HUDEP-2 (cell line): Measurements from ENCODE around the gene MUC20.
"Not testable (repeated sequence)": the region's sequence is repeated elsewhere in the genome, so short reads cannot be mapped to it uniquely, and the experiment has no call there.

Experiments used
- DNase-seq, 76 experiments: peaks; one replicate each; lab custom pipeline; 2025; ENCODE audit not compliant: unreplicated experiment in 76 of 76; lab: John Stamatoyannopoulos, UW

The MUC20 gene

DNA sequence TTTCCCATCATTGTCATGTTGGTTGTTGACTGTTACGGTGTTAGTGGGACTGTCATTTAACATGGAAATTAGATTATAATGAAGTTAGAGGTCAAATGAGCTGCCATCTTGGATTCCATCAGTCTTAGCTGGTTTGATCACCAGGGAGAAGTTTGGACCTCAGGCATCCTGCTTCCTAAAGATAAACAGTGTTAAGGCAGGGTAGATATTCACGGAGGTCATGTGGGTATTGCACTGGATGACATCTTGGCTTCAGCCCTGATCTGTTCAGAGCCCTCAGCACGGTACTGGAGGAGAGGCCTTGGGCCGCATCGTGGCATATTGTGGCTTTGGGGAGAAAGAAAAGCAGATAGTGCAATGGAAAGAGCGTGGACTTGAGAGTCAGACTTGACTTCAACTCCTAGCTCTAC lies 11.1 kb upstream of the MUC20 start:
- no peak for DNase-seq

DNA sequence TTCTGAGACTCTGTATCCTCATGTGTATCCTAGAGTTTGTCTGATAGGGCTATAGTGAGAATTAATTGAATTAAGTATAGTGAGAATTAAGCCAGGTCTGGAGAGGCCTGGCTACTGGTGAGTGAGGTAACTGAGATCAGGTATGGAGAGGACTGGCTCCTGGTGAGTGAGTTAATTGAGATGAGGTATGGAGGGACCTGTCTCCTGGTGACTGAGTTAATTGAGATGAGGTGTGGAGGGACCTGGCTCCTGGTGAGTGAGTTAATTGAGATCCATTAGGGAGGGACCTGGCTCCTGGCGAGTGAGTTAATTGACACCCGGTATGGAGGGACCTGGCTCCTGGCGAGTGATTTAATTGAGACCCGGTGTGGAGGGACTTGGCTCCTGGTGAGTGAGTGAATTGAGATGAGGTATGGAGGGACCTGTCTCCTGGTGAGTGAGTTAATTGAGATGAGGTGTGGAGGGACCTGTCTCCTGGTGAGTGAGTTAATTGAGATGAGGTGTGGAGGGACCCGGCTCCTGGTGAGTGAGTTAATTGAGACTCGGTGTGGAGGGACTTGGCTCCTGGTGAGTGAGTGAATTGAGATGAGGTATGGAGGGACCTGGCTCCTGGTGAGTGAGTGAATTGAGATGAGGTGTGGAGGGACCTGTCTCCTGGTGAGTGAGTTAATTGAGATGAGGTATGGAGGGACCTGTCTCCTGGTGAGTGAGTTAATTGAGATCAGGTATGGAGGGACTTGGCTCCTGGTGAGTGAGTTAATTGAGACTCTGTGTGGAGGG lies 10.5 kb upstream of the MUC20 start:
- not testable (repeated sequence) for DNase-seq

DNA sequence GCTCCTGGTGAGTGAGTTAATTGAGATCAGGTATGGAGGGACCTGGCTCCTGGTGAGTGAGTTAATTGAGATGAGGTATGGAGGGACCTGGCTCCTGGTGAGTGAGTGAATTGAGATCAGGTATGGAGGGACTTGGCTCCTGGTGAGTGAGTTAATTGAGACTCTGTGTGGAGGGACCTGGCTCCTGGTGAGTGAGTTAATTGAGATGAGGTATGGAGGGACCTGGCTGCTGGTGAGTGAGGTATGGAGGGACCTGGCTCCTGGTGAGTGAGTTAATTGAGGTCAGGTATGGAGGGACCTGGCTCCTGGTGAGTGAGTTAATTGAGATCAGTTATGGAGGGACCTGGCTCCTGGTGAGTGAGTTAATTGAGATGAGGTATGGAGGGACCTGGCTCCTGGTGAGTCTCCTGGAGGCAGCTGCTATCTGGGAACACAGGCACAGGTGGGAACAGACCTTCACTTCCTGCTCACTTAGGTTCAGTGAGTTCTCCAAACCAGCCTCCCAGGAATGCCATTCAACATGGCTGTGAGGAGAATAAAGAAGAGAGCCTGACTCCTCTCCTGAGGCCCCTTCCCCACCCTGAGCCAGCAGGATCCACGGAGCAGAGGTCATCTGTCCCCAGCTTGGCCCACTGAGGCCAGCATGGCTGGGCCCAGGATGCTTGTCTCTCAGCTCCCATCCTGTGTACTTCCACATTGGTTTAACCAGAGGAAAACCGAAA lies 9.5 kb upstream of the MUC20 start:
- DNase-seq: not testable (repeated sequence)

DNA sequence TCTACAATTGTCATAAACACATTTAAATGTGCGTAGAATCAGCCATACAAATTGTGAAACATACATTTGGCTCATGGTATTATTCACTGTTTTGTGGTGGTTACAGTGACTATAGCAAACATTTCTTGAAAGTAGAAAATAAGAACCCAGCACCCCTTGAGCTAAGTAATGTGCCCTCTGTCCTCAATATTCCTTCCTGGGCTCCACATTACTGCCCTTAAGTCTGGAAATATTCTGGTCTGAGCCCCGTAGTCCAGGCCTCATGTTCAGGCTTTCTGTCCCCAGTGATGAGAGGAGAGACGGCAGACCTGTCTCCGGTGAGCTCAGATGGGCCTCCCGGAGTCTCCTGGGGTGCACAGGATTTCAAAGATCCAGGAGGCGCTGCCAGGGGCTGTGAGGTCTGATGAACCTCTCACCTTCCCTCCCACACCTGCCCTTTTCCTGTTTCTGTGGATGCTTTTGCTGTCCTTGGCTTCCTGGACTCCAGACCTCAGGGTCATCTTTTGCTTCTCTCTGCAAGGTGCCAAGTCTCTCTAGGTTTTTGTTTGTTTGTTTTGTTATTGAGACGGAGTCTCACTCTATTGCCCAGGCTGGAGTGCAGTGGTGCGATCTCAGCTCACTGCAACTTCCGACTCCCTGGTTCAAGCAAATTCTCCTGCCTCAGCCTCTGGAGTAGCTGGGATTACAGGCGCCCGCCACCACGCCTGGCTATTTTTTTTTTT lies 8.8 kb upstream of the MUC20 start:
- no peak for DNase-seq

DNA sequence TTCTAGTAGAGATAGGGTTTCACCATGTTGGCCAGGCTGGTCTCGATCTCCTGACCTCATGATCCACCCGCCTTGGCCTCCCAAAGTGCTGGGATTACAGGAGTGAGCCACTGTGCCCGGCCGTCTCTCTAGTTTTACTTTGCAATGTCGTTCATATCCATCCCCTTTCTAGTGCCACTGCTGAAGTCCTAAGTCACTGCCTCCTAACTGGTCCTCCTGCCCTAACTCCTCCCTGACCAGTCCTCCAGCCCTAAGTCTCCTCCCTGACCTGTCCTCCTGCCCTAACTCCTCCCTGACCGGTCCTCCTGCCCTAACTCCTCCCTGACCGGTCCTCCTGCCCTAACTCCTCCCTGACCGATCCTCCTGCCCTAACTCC lies 8.3 kb upstream of the MUC20 start:
- not testable (repeated sequence) for DNase-seq

DNA sequence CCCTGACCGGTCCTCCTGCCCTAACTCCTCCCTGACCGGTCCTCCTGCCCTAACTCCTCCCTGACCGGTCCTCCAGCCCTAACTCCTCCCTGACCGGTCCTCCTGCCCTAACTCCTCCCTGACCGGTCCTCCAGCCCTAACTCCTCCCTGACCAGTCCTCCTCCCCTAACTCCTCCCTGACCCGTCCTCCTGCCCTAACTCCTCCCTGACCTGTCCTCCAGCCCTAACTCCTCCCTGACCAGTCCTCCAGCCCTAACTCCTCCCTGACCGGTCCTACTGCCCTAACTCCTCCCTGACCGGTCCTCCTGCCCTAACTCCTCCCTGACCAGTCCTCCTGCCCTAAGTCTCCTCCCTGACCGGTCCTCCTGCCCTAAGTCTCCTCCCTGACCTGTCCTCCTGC lies 7.6 kb upstream of the MUC20 start:
- DNase-seq: not testable (repeated sequence)

DNA sequence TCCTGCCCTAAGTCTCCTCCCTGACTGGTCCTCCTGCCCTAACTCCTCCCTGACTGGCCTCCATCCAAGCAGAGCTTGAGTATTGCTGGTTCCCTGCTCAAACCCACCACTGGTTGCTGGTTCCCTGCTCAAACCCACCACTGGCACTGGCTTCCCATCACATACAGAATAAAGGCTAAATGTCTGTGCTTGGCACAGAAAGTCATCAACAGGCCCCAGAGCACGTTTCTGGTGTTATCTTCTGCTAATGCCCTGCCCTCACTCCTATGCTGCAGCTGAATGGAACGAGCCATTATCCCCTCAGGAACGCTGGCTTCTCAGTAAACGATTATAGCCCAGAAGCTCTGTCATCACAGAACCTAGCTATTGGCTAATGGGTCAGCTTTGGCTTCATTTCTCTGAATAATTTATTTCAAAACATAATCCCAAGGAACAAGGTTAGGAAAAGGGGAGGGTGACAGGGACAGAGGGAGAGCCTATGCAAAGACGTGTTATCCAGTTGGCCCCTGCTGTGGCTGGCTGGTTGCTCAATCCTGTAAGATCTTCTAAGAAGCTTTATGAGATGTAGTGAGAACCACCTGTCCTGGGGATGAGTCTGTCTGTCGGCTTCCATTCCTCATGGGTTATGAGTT lies 6.3 kb upstream of the MUC20 start:
- DNase-seq: no peak

DNA sequence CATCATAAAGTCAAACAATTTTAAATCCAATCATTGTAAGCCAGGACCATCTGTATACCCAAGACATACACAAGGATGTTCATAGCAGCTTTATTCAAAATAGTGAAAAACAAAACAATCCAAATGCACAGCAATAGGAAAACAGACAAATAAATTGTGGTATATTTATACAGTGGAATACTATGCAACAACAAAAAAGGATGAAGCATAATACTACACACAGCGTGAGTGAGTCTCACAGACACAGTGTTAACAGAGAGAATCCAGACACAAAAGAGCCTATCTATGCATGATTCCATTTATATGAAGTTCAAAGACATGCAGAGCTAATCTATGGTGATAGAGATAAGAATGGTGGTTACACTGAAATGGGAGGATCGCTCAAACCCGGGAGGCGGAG lies 5.6 kb upstream of the MUC20 start:
- DNase-seq: no peak

DNA sequence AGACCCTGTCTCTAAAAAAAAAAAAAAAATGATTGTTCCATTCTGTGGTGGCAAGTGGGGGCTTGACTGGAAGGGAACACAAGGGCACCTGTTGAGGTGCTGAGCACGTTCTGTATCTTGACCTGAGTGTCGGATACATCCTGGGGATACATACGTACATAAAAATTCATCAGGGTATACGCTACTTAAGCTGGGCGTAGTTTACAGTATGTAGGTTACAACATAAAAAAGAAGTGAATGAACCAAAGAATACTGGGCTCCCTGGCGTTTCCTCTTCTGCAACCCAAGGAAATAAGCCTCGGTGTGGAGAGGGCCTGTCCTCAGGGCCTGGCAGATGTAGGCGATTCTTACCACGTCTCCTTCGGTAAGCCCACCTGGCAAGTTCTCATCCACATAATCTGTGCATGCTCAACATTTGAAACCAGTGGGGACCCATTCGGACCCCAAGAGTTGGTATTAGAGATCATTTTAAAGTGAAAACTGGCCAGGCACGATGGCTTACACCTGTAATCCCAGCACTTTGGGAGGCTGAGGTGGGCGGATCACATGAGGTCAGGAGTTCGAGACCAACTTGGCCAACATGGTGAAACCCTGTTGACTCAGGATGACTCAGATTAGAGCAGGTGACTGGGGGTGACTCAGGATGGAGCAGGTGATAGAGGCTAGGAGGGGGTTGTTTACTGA lies 5.1 kb upstream of the MUC20 start:
- DNase-seq: no peak

DNA sequence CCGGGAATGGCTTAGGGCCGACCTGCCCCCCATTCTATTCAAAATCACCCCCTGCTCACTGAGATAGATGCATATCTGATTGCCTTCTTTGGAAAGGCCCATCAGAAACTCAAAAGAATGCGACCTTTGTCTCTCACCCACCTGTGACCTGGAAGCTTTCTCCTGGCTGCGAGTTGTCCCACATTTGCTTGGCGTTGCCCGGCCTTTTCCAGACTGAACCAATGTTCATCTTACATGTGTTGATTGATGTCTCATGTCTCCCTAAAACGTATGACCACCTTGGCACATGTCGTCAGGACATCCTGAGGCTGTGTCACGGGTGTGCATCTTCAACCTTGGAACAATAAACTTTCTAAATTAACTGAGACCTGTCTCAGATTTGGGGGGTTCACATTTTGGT lies 3.4 kb upstream of the MUC20 start:
- DNase-seq: no peak

DNA sequence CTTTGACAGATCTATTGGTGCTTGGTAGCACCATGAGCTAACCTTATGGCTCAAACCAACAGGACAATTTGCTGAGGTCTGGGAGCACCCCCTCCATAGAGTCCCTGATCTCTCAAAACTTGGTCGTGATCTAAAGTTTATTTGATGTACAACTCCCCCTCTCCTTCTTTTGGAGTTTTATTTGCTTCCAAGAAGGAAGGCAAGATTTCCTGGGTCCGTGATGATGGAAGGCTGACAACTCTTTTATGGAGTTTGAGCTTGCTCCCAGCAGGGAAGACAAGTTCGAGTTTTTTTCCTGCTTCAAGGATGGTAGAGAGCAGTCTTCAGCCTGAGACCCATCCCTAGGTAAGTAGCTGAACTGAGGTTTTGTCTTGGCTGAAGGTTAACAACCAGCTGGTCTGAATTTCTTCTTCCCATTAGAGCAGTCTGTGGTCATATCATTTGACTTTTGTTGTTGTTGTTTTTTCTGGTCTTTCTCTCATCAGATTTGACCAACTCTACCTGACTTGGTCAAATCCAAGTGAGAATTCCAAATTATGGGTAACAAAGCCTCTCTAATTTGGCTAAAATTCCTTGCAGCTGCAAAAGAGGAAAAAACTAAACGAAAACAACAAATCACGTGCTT lies 2.8 kb upstream of the MUC20 start:
- no peak for DNase-seq

DNA sequence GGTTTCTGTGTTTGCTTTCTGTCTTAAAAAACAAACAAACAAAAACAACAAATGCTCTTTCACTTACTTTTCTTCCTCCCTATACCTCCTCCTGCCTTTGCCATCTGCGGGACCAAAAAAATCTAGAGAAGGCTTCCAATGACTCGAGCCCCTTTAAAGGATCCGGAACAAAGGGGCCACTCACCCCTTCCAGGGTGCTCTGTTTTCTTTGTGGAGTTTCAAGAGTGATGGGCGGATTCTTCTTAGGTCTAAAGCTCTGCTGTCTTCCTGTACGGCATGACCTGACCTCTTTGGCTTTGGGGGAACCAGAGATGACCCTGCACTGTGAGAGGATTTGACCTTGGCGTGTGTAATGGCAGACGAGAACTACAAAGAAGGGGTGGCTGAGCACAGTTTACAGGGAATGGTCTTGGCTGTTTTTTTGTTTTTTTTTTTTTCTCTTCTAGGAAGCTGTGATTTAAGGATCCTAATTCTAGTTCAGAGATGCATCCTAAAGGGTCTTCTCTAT lies 2.2 kb upstream of the MUC20 start:
- DNase-seq: no peak

DNA sequence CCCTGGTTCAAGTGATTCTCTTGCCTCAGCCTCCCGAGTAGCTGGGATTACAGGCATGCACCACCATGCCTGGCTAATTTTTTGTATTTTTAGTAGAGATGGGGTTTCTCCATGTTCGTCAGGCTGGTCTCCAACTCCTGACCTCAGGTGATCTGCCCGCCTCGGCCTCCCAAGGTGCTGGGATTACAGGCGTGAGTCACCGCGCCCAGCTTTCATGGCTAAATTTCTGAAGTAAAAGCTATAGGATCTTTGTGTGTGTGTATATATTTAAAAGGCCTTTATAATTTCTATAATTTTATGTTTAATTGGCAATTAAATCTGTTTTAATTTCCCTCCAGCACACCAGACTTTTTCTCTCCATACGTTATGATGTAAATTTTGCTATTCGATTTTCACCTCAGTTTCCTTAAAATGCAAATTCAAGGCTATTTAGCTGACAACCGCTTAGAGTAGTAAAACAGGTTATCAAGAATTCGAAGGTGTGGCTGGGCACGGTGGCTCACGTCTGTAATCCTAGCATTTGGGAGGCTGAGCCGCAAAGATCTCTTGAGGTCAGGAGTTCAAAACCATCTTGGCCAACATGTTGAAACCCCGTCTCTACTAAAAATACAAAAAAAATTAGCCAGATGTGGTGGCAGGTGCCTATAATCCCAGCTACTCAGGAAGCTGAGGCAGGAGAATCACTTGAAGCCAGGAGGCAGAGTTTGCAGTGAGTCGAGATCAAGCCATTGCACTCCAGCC lies 1.1 kb upstream of the MUC20 start:
- not testable (repeated sequence) for DNase-seq

DNA sequence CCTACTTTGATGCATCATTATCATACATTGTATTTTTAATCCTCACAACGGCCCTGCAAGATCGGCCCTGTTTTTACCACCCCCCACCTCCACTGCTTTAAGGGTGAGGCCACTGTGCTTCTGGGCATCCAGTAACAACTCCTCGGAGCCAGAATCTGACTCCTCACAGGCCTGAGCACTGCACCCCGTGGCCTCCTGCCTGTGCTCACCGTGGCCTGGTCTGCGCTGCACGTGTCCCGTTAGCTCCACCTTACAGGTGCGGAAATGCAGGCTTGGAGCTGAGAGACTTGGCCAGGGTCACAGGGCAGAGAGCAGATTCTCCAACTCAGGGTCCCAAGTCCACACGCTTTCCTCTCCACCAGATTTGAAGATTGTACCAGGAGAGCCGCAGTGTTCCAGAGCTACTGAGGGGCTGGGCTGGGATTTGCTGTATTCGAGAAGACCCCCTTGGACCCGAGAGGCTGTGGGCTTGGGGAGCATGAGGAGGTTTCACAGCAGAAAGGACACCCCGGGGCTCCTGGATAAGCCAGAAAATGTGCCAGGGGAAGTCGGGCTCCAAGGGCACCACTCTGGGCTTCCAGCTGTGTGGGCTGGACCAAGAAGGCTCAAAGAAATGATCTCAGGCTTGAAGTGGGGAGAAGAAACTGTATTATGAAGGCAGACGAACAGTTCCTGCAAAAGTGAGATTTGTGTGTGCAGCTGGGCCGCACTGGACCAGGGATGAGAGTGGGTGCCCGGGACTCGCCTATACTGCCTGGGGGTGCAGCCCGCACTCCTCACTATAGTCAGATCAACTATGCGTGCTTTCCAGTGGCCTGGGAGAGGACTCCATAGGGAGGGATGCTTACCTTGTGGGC lies 1.6 kb downstream of the MUC20 start:
- not testable (repeated sequence) for DNase-seq

DNA sequence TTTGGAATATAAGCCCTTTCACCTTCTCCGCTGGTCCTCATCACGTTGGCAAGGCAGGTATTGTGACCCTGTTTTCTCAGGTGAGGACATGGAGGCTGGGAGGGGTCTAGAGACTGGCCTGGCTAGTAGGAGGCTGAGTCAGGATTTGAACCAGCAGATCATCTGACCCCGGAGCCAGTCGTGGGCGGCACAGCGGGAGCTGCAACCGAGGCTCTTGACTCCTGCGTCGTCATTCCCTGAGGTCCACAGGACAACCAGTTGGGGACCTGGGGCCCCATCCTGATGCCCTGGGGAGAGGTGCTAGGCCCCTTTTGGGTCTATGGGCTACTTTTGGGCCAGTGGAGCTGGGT lies 2.2 kb downstream of the MUC20 start:
- DNase-seq: not testable (repeated sequence)

DNA sequence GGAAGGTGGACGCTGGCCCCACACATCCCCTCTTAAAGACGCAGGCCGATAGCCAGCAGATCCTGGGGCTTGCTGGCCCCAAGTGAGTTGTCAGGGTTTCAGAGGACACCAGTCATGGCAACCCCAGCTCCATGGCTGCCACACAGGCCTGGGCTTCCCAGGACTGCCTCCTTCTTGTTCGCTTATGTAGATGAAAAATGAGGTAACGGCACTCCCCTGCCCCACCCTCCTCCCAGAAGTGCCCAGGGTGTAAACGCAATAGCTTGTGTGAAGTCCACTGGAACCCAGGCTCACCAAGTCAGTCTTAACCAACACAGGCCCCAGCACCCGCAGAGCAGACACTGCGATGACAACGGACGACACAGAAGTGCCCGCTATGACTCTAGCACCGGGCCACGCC lies 3.6 kb downstream of the MUC20 start:
- not testable (repeated sequence) for DNase-seq

DNA sequence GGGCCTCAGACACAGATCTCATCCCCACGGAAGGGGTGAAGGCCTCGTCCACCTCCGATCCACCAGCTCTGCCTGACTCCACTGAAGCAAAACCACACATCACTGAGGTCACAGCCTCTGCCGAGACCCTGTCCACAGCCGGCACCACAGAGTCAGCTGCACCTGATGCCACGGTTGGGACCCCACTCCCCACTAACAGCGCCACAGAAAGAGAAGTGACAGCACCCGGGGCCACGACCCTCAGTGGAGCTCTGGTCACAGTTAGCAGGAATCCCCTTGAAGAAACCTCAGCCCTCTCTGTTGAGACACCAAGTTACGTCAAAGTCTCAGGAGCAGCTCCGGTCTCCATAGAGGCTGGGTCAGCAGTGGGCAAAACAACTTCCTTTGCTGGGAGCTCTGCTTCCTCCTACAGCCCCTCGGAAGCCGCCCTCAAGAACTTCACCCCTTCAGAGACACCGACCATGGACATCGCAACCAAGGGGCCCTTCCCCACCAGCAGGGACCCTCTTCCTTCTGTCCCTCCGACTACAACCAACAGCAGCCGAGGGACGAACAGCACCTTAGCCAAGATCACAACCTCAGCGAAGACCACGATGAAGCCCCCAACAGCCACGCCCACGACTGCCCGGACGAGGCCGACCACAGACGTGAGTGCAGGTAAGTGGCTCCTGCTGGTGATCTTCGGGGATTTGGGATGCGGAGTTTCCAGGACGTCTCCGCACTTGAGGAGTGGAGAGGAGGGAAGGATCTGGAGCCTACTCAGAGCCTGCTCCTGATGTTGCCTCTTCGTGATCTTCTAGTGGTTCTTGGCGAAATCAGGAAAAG lies 5.3 kb downstream of the MUC20 start:
- DNase-seq: not testable (repeated sequence)
